Measurements from ENCODE around the gene THOC6. TPM values are rescaled to one million over a fixed set of nuclear protein-coding genes. Genes with fewer than 3 reads are reported as not detected.
A peak's percentile ranks its signal among the peaks of the same experiment; 100 is the strongest.

The THOC6 gene
- total and polyA plus RNA-seq, 9 donors, result 3.5 to 21.0 (median 15.2) TPM

GRCh38 chr16:2980227-2981176 is 43.3 kb upstream of the THOC6 start, which contains the start of gene PKMYT1:
TSS of gene PKMYT1 (minus strand) at chr16:2980446. CDS start at chr16:2979657, 789 bp downstream.
- TF ChIP-seq EP300 (IDR thresholded peaks at IDR 0.05), result no peak
- no peak for TF ChIP-seq CTCF (IDR thresholded peaks at IDR 0.05)
- TF ChIP-seq POLR2A (IDR thresholded peaks at IDR 0.05), result peak; percentile 91
- WGBS, 3 donors, result 4 to 9% (median 8%) methylated on average over 55 to 91 of the region's 91 CpGs
- H3K27ac ChIP-seq, result peak within 1 kb of the TSS; percentile 4 to 59
- H3K9me3 ChIP-seq, result no peaks in the 10 kb centered on the region
- peak within 1 kb of the TSS; percentile 77 for H3K4me3 ChIP-seq
- H3K36me3 ChIP-seq, result no peaks in the 10 kb centered on the region
- intact Hi-C loops (cut with DNase I), result no loop called here
- DNase-seq, result peak; percentile 90 to 97 (median 94)
- H3K4me1 ChIP-seq (ENCODE audit: insufficient read depth), result peaks cover 8% of the 10 kb centered on the region
- H3K27me3 ChIP-seq, result no peaks in the 10 kb centered on the region

- WGBS, 3 donors, result 20 to 32% (median 29%) methylated on average over 33 of the region's 33 CpGs
- Histone ChIP-seq H3K27me3 (no peaks in the 10 kb centered on the region), H3K27ac (no peak overlapping the region), H3K36me3 (no peaks in the 10 kb centered on the region), H3K4me3 (peak overlapping the region; percentile 77), H3K9me3 (no peaks in the 10 kb centered on the region), H3K4me1 (ENCODE audit: insufficient read depth) (peaks cover 8% of the 10 kb centered on the region)
- intact Hi-C loops (cut with DNase I), result no loop called here
- DNase-seq, result no peak
- TF ChIP-seq POLR2A (IDR thresholded peaks at IDR 0.05), result no peak
- no peak for TF ChIP-seq CTCF (IDR thresholded peaks at IDR 0.05)
- no peak for TF ChIP-seq EP300 (IDR thresholded peaks at IDR 0.05)
Observed at GRCh38 chr16:2981177-2981898, 42.5 kb upstream of the THOC6 start.

GRCh38 chr16:2981899-2982250 is 42.0 kb upstream of the THOC6 start:
- no peaks in the 10 kb centered on the region for H3K27me3 ChIP-seq
- intact Hi-C loops (cut with DNase I), result no loop called here
- no peaks in the 10 kb centered on the region for H3K36me3 ChIP-seq
- no peak for DNase-seq
- H3K4me1 ChIP-seq (ENCODE audit: insufficient read depth), result peaks cover 8% of the 10 kb centered on the region
- H3K27ac ChIP-seq, result no peak overlapping the region
- TF ChIP-seq CTCF (IDR thresholded peaks at IDR 0.05) (no peak), EP300 (IDR thresholded peaks at IDR 0.05) (no peak), POLR2A (IDR thresholded peaks at IDR 0.05) (no peak)
- no peaks in the 10 kb centered on the region for H3K9me3 ChIP-seq
- 59 to 66% (median 60%) methylated on average over 4 of the region's 4 CpGs for WGBS, 3 donors
- no peak overlapping the region for H3K4me3 ChIP-seq

- no peak overlapping the region for H3K27ac ChIP-seq
- intact Hi-C loops (cut with DNase I), result no loop called here
- TF ChIP-seq EP300 (IDR thresholded peaks at IDR 0.05) (no peak), CTCF (IDR thresholded peaks at IDR 0.05) (no peak), POLR2A (IDR thresholded peaks at IDR 0.05) (no peak)
- H3K27me3 ChIP-seq, result no peaks in the 10 kb centered on the region
- H3K4me1 ChIP-seq (ENCODE audit: insufficient read depth), result peaks cover 8% of the 10 kb centered on the region
- no peak overlapping the region for H3K4me3 ChIP-seq
- WGBS, 3 donors, result 73 to 78% (median 77%) methylated on average over 5 of the region's 5 CpGs
- DNase-seq, result no peak
- H3K9me3 ChIP-seq, result no peaks in the 10 kb centered on the region
- no peaks in the 10 kb centered on the region for H3K36me3 ChIP-seq
Observed at GRCh38 chr16:2982402-2982801, 41.4 kb upstream of the THOC6 start.

All from ovary (tissue), 9 donors.